Esophagus (tissue), 2 donors: ENCODE measurements around the gene ATP2B2. TPM values are rescaled to one million over a fixed set of nuclear protein-coding genes. Genes with fewer than 3 reads are reported as not detected.

ENCODE experiments used
- H3K27ac ChIP-seq, 2 donors: one replicate each; pipeline ENCODE4 v1.5.1; 2013; ENCODE audit warnings: low read depth in 2 of 2, mild to moderate bottlenecking in 2 of 2, inconsistent platforms in 1 of 2, low read length in 1 of 2, moderate library complexity in 1 of 2
- H3K27me3 ChIP-seq, 2 donors: one replicate each; pipeline ENCODE4 v1.6.1; 2013; ENCODE audit warnings: low read length in 2 of 2, control low read depth in 1 of 2, mild to moderate bottlenecking in 1 of 2; ENCODE audit not compliant: insufficient read depth in 2 of 2, control insufficient read depth in 1 of 2
- H3K36me3 ChIP-seq, 2 donors: one replicate each; pipeline ENCODE4 v1.6.1; 2013; ENCODE audit warnings: low read length in 1 of 2; ENCODE audit not compliant: control insufficient read depth in 2 of 2, insufficient read depth in 2 of 2
- H3K4me1 ChIP-seq, 2 donors: one replicate each; pipeline ENCODE4 v1.6.1; 2013; ENCODE audit warnings: low read length in 1 of 2; ENCODE audit not compliant: control insufficient read depth in 2 of 2, insufficient read depth in 2 of 2
- H3K4me3 ChIP-seq, 2 donors: one replicate each; pipeline ENCODE4 v1.5.1; 2013; ENCODE audit warnings: low read length in 2 of 2, mild to moderate bottlenecking in 2 of 2, low read depth in 1 of 2, moderate library complexity in 1 of 2
- H3K9me3 ChIP-seq, 2 donors: one replicate each; pipeline ENCODE4 v1.6.1; 2013; ENCODE audit warnings: mild to moderate bottlenecking in 2 of 2, low read depth in 1 of 2, low read length in 1 of 2, moderate library complexity in 1 of 2; ENCODE audit not compliant: control insufficient read depth in 2 of 2, insufficient read depth in 1 of 2
- WGBS, 2 donors: extraction: QIAGEN DNeasy Blood & Tissue Kit; methylation state at CpG; one replicate each; pipeline ENCODE4 v1.1.7; 2013; 5-methylcytosine and 5-hydroxymethylcytosine counted together
- polyA plus RNA-seq, 2 donors: library from polyadenylated mRNA; stranded (reverse); fragments of 200-250 nt; gene quantifications; one replicate each; pipeline ENCODE4 v1.2.3, GENCODE V29; 2013
- donor health status: healthy with polysubstance abuse.
- donor health status: Bipolar disorder and iron deficiency.

The ATP2B2 gene
- polyA plus RNA-seq, 2 donors, result 0.06 to 0.08 TPM

DNA sequence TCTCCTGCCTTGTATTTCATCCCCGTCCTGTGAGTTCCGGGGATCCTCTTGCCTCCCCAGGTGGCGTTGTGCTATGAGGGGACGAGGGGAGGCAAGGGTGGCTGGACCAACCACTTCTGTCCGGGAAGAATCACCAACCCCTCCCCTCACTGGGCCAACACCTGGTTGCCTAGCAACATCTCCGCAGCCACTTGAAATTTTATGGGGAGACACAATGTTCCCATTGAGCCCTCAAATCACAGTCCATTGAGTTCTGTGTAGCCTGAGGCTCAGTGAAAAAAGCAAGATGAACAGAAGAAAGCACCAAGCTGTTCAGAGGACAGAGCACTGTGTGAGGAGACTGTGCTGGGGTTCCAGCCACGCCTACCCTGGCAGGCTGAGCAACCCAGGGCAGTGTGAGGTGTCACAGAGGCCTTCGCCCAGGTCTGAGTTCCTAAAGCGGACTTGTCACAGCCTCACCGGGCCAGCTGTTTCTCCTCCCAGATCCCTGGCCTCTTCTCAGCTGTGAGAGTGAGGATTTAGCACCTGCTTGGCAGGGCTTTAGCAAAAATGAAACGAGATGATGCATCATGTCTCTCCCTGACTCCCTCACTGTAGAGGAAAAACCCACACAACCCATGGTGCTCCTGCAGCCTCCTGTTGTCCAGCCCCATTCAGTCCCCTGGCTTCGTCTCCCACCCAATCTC lies 76.8 kb downstream of the ATP2B2 start:
- Histone ChIP-seq H3K9me3 (no peaks in the 10 kb centered on the region), H3K4me1 (no peaks in the 10 kb centered on the region), H3K27me3 (no peaks in the 10 kb centered on the region), H3K4me3 (no peak overlapping the region), H3K27ac (no peak overlapping the region), H3K36me3 (no peaks in the 10 kb centered on the region)
- 60 to 67% methylated on average over 11 to 12 of the region's 12 CpGs for whole genome bisulfite sequencing, 2 donors

DNA sequence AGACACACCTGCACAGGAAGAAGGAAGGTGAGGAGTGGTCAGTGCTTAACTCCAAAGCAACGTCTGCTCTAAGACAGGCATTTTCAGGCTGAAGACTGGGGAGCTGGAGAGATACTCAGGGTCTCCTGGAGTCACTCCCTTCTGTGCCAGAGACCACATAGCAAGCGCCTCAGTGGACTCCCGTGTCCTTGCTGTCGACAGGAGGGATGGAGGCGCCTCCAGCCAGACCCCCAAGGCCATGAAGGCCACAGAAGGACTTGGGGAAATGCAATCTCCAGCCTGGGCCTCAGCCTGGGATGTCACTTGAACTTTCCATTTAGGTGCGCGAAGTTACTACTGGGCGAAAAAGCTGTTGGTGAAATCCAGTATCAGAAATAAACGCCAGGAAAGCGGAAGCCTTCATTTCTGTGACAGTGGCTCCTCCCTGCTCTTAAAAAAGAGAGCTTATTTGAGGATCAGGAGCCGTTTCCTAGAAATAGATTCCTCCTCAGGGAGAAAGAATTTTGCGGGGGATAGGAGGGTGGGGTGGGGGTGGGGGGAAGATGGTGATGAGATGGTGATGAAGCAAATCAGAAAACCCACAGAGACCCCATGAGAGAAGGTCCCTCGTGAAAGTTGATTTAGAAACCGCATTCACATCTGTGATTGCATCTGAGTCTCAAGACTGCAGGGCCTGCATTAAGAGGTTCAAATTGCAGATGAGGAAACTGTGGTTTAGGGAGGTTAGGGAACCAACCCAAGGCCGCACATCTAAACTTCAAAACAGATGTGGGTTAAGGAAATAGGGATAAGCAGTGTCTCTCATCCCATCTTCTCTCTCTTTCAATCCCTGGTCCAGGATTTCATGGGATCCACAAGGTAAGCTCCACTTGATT lies 78.8 kb downstream of the ATP2B2 start:
- WGBS, 2 donors, result 78 to 81% methylated on average over 15 of the region's 15 CpGs
- H3K9me3 ChIP-seq, result no peaks in the 10 kb centered on the region

DNA sequence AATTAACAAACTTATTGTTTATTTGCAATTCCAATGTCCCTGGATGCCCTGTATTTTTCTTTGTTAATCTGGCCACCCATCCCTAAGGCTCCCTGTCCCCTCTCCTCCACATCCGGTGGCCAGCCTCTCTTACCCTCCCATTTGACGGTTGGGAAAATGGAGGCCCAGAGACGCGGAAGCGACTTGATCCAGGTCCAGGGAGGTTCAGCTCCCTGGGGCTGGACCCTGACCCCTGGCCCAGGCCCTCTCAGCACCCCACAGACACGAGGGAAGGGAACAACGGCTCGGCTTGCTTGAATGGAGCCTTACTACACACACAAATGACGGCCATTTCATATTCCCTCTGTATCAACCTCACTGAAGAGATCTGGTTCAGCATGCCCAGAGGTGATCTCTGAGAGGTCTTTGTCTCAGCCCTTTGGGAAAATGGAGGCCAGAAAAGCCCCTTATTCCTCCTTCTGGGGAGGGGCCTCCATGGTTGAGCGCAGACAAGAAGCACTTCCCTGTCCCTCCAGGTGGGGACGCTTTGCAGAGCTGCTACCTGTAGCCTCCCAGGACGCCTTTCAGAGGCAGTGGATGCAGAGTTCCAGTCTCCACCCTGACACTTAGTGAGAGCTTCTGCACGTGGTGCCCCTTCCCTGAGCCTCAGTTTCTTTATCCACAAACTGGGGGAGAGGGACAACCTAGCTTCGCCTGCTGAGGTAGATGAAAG lies 82.1 kb downstream of the ATP2B2 start:
- 70 to 81% methylated on average over 14 of the region's 14 CpGs for WGBS, 2 donors
- H3K9me3 ChIP-seq, result no peaks in the 10 kb centered on the region

More for the DNA sequence above, 78.8 kb downstream of the ATP2B2 start:
- Histone ChIP-seq H3K36me3 (no peaks in the 10 kb centered on the region), H3K27ac (no peak overlapping the region), H3K27me3 (no peaks in the 10 kb centered on the region), H3K4me3 (no peak overlapping the region), H3K4me1 (no peaks in the 10 kb centered on the region)

DNA sequence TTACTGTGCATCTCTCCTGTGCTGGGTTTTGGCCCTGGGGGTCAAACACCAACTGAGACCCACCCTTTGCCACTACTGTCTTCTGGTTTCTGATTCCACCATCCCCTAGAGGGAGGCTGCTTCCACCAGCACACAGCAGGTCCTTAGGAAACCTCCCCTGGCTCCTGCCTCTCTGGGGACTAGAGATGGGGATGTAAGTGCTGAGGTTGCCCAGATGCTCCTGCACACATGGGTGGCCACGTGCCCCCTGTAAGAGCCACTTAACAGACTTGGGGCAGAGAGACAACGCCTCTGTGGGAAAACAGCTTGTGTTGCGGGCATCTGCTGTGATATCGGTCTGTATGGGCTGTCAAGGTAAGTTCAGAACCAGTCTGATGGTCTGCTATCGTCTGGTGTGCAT lies 83.4 kb downstream of the ATP2B2 start:
- Histone ChIP-seq H3K4me1 (no peaks in the 10 kb centered on the region), H3K9me3 (no peaks in the 10 kb centered on the region), H3K36me3 (no peaks in the 10 kb centered on the region), H3K27me3 (no peaks in the 10 kb centered on the region), H3K4me3 (no peak overlapping the region), H3K27ac (no peak overlapping the region)
- 77% methylated on average over 5 of the region's 5 CpGs for WGBS, 2 donors

More for the DNA sequence above, 82.1 kb downstream of the ATP2B2 start:
- Histone ChIP-seq H3K36me3 (no peaks in the 10 kb centered on the region), H3K27me3 (no peaks in the 10 kb centered on the region), H3K27ac (no peak overlapping the region), H3K4me3 (no peak overlapping the region), H3K4me1 (no peaks in the 10 kb centered on the region)

DNA sequence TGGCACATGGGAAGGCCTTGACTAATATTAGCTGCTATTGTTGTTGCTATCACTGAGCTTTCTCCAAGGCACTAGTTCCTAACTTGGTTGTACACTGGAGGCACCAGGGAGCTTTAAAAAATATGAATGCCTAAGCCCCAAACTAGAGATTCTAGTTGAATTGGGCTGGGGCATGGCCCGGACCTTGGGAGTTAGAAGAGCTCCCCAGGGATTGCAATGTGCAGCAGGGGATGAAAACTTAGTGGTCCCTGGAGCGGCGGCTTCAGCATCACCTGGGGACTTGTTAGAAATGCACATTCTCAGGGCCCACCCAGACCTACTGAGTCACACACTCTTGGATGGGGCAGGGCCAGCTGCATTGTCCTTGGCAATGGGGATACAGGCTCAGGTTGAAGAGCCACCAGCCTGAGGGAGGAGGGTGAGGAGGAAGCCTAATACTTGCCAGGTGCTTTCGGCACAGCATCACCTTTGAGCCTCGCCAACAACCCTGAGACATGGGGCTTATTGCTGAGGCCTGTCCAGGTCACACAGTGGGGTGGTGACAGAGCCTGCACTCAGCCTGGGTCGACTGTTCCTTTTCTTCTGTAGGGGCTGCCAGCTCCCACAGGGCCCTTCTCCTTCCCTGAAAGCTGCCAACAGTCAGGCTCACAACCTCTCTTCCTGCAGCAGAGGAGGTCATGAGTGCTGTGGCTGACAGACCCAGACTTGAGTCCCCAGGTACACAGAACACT lies 84.5 kb downstream of the ATP2B2 start:
- no peaks in the 10 kb centered on the region for H3K36me3 ChIP-seq
- H3K9me3 ChIP-seq, result no peaks in the 10 kb centered on the region
- H3K27me3 ChIP-seq, result no peaks in the 10 kb centered on the region
- H3K4me1 ChIP-seq, result no peaks in the 10 kb centered on the region
- 72 to 74% methylated on average over 6 of the region's 6 CpGs for WGBS, 2 donors
- H3K27ac ChIP-seq, result no peak overlapping the region
- H3K4me3 ChIP-seq, result no peak overlapping the region

DNA sequence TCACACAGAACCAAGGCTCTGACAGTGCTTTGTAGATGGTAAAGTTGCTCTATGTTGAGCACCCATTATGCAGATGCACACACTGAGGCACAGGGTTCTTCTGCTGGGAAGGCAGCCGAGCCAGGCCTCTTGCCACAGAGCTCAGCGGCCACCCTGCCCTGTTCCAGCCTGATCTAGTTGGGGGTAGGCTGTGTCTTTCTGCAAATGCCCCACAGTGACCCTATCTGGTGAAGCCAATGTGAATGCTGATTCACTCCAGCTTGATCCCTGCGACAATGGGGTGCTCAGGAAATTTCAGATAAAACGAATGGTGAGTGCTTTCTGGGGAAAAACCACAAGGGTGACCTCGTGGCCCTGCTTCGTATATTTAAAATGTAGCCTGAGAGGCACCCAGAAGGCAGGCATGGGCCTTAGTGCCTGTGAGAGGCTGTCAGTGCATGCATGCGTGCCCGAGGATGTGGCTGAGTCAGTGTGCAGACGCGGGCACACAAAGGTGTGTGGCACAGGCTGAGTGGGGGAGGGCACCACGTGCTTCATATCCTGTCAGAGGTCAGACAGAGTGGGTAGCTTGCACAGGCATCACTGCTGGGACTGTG lies 85.7 kb downstream of the ATP2B2 start:
- H3K27ac ChIP-seq, result no peak overlapping the region
- WGBS, 2 donors, result 52 to 54% methylated on average over 11 of the region's 11 CpGs
- no peaks in the 10 kb centered on the region for H3K36me3 ChIP-seq
- no peak overlapping the region for H3K4me3 ChIP-seq
- H3K9me3 ChIP-seq, result no peaks in the 10 kb centered on the region
- H3K27me3 ChIP-seq, result no peaks in the 10 kb centered on the region
- H3K4me1 ChIP-seq, result no peaks in the 10 kb centered on the region

DNA sequence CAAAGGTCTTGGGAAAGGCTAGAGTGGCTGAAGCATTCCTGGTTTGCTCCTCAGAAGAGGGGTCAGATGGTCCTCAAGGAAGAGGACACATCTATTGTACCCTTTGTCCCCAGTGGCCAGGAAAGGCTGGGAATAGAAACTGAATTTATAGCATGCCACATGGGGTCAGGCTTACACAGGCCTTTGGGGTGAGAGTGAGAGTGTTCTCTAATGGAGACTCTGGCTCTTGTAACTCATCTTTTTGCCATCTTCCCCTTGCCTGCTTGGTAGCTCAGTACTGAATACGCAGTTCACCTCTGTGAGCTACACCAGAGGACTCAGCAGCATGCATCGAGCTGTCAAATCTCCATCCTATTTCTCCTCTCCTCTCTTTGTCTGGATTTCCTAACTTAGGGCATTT lies 87.5 kb downstream of the ATP2B2 start:
- WGBS, 2 donors, result 91 to 95% methylated on average over 2 of the region's 2 CpGs

DNA sequence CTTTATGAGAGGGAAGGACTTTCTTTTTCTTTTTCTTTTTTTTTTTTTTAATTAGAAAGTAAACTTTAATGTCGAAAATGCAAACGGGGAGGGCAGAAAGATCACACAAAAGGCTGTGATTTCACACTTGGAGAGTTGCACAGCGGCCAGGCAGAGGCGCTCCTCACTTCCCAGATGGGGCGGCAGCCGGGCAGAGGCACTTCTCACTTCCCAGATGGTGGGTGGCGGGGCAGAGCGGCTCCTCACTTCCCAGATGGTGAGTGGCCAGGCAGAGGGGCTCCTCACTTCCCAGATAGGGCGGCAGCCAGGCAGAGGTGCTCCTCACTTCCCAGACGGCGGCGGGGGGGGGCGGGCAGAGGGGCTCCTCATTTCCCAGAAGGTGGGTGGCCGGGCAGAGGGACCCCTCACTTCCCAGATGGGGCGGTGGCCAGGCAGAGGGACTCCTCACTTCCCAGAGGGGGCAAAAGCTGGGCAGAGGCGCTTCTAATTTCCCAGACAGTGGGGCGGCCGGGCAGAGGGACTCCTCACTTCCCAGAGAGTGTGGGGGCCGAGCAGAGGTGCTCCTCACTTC lies 88.6 kb downstream of the ATP2B2 start:
- Histone ChIP-seq H3K4me3 (no peak overlapping the region), H3K36me3 (no peaks in the 10 kb centered on the region), H3K27me3 (no peaks in the 10 kb centered on the region), H3K27ac (no peak overlapping the region), H3K4me1 (no peaks in the 10 kb centered on the region), H3K9me3 (no peaks in the 10 kb centered on the region)
- 58 to 62% methylated on average over 19 of the region's 19 CpGs for WGBS, 2 donors

More for the DNA sequence above, 87.5 kb downstream of the ATP2B2 start:
- Histone ChIP-seq H3K9me3 (no peaks in the 10 kb centered on the region), H3K27ac (no peak overlapping the region), H3K4me1 (no peaks in the 10 kb centered on the region), H3K27me3 (no peaks in the 10 kb centered on the region), H3K4me3 (no peak overlapping the region), H3K36me3 (no peaks in the 10 kb centered on the region)
